ENCODE results near the gene CRELD2. TPM values are rescaled to one million over a fixed set of nuclear protein-coding genes. Genes with fewer than 3 reads are reported as not detected.
A peak's percentile ranks its signal among the peaks of the same experiment; 100 is the strongest.

The CRELD2 gene
- total RNA-seq, 4 donors from 2014 or later, result 50.3 to 244 (median 154) TPM

- Histone ChIP-seq H3K4me3 (replicated peaks in 1 of 3) (no peak overlapping the region), H3K4me1 (peaks cover 43 to 72% of the 10 kb centered on the region in 2 donors), H3K27ac (peak overlapping the region; percentile 68 to 97 (median 86)), H3K27me3 (no peaks in the 10 kb centered on the region), H3K9me3 (no peaks in the 10 kb centered on the region), H3K36me3 (no peaks in the 10 kb centered on the region)
- 68 to 97% methylated on average over 4 of the region's 8 CpGs for WGBS, 2 donors
- DNase-seq, result no peak
- intact Hi-C loops (cut with DNase I), result loop anchor here (2.0 kb wide), 1 partner anchor 35 kb away; no protein-coding TSS in a partner anchor
- TF ChIP-seq, protein P1, sequence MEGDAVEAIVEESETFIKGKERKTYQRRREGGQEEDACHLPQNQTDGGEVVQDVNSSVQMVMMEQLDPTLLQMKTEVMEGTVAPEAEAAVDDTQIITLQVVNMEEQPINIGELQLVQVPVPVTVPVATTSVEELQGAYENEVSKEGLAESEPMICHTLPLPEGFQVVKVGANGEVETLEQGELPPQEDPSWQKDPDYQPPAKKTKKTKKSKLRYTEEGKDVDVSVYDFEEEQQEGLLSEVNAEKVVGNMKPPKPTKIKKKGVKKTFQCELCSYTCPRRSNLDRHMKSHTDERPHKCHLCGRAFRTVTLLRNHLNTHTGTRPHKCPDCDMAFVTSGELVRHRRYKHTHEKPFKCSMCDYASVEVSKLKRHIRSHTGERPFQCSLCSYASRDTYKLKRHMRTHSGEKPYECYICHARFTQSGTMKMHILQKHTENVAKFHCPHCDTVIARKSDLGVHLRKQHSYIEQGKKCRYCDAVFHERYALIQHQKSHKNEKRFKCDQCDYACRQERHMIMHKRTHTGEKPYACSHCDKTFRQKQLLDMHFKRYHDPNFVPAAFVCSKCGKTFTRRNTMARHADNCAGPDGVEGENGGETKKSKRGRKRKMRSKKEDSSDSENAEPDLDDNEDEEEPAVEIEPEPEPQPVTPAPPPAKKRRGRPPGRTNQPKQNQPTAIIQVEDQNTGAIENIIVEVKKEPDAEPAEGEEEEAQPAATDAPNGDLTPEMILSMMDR (IDR thresholded peaks at IDR 0.05), result no peak
- TF ChIP-seq POLR2A (IDR thresholded peaks at IDR 0.05), result no peak
Observed at GRCh38 chr22:49969751-49970527, 51.5 kb downstream of the CRELD2 start.

- 15 to 37% methylated on average over 7 to 19 of the region's 32 CpGs for WGBS, 2 donors
- intact Hi-C loops (cut with DNase I), result loop anchor here (2.0 kb wide), 1 partner anchor 36 kb away; no protein-coding TSS in a partner anchor
- H3K27ac ChIP-seq, result peak overlapping the region; percentile 86 to 97 (median 94)
- peaks cover 40 to 65% of the 10 kb centered on the region in 2 donors for H3K4me1 ChIP-seq
- DNase-seq, result peak; percentile 99
- no peaks in the 10 kb centered on the region for H3K27me3 ChIP-seq
- TF ChIP-seq, protein P1 (IDR thresholded peaks at IDR 0.05), result peak in 1 of 6 experiments; percentile 25
- peak; percentile 85 to 96 for TF ChIP-seq POLR2A (IDR thresholded peaks at IDR 0.05)
- no peaks in the 10 kb centered on the region for H3K9me3 ChIP-seq
- H3K4me3 ChIP-seq (replicated peaks in 1 of 3), result peak overlapping the region in 1 of 3 donors; percentile 53
- H3K36me3 ChIP-seq, result no peaks in the 10 kb centered on the region
Observed at GRCh38 chr22:49970528-49971231, 52.2 kb downstream of the CRELD2 start.

DNA sequence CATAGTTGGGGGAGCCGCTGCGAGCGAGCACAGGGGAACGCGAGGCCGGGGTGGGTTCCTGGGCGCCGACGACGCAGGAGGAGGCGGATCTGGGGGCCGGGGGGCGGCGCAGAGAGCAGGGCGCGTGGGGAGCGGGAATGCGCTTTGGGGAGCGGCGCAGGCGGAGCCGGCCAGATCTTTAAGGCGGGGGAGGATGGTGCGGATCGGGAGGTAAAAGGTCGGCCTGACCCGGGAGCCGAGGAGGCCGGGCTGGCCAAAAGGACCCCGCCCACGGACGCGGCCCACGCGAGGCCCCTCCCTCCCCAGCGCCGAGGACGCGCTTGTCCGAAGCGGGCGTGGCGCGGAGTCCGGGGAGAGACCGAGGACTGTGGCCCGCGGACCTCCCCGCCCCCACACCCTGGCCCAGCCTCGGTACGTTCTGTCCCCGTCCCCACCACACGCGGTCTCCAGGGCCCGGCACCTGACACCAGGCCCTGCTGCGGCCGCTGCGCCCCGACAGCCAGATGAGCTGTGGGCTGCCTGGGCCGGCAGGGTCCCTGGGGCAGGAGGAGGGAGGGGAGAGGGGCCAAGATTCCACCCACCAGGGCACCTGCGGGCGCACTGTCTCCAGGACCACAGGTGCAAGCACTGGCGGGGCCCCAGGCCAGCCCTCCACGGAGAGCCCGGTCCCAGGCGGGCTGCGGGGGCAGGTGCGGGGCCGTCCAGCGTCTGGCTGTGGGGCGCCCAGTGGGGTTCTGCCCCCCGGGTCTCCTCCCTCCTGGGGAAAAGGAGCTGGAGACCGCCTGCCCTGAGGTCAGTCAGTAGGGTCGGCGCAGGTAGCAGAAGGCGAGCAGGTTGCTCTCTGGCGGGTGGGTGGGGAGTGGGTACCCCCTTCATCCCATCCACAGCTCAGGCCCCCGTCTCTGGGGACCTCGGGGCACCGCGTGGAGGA lies 53.1 kb downstream of the CRELD2 start:
- no peaks in the 10 kb centered on the region for H3K36me3 ChIP-seq
- H3K9me3 ChIP-seq, result no peaks in the 10 kb centered on the region
- WGBS, 2 donors, result 0 to 1% methylated on average over 20 to 27 of the region's 81 CpGs
- peak overlapping the region in 1 of 3 donors; percentile 53 for H3K4me3 ChIP-seq (replicated peaks in 1 of 3)
- H3K4me1 ChIP-seq, result peaks cover 35 to 57% of the 10 kb centered on the region in 2 donors
- TF ChIP-seq, protein P1 (IDR thresholded peaks at IDR 0.05), result no peak
- peak in 1 of 2 donors; percentile 25 for TF ChIP-seq POLR2A (IDR thresholded peaks at IDR 0.05)
- peak overlapping the region; percentile 86 to 97 (median 94) for H3K27ac ChIP-seq
- no peaks in the 10 kb centered on the region for H3K27me3 ChIP-seq
- DNase-seq, result peak; percentile 91 to 93
- intact Hi-C loops (cut with DNase I), result loop anchor here (2.0 kb wide), 1 partner anchor 37 kb away; no protein-coding TSS in a partner anchor

GRCh38 chr22:49972163-49973017 lies 54.0 kb downstream of the CRELD2 start:
- Histone ChIP-seq H3K4me3 (replicated peaks in 1 of 3) (peak overlapping the region in 1 of 3 donors; percentile 53), H3K27ac (peak overlapping the region; percentile 4 to 97 (median 94)), H3K4me1 (peaks cover 26 to 48% of the 10 kb centered on the region in 2 donors), H3K36me3 (no peaks in the 10 kb centered on the region), H3K9me3 (no peaks in the 10 kb centered on the region), H3K27me3 (no peaks in the 10 kb centered on the region)
- 35 to 44% methylated on average over 17 to 27 of the region's 45 CpGs for WGBS, 2 donors
- intact Hi-C loops (cut with DNase I), result no loop called here
- peak; percentile 45 to 56 for DNase-seq
- TF ChIP-seq, protein P1 (IDR thresholded peaks at IDR 0.05), result no peak

Data from thyroid gland (tissue), 4 donors.